ENCODE results near the gene RFPL1. TPM values are rescaled to one million over a fixed set of nuclear protein-coding genes. Genes with fewer than 3 reads are reported as not detected.

RFPL1 gene
- total RNA-seq, 2 experiments from 2014 or later, result not detected

DNA sequence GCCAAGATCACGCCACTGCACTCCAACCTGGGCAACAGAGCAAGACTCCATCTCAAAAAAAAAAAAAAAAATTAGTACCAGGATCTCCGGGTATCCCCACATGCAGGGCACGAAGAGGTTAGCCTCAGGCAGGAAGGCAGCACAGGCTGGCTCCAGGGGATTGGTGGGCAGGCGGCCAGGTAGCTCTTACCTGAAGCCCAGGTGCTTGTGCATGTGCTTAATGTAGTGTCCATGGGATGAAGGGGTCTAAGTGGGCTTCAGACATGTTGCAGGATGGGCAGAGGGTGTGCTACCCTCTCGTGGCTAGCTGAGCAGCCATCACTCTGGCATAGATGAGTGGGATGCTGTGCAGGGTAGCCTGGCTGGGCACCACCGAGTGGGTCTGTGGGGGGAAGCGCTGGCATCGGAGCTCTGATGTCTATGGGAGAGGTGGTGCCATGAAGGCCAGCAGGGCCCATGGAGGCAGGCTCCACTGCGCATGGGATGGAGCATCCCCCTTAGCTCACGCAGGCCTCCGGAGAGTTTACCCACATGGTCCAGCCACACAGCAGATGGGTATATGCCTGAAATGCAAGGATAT, 11.0 kb downstream of the RFPL1 start:
- Mint-ChIP-seq H3K27me3 (no peaks in the 10 kb centered on the region), H3K4me1 (no peaks in the 10 kb centered on the region), H3K36me3 (no peaks in the 10 kb centered on the region), H3K4me3 (no peak overlapping the region), H3K27ac (no peak overlapping the region), H3K9me3 (no peaks in the 10 kb centered on the region)
- DNase-seq (no peak), ATAC-seq (ENCODE audit: low read depth) (no peak)
- POLR2A ChIA-PET, result no interaction called here

GRCh38 chr22:29450222-29450621, 11.8 kb downstream of the RFPL1 start:
- POLR2A ChIA-PET, result no interaction called here
- Mint-ChIP-seq H3K4me3 (no peak overlapping the region), H3K9me3 (no peaks in the 10 kb centered on the region), H3K4me1 (no peaks in the 10 kb centered on the region), H3K36me3 (no peaks in the 10 kb centered on the region), H3K27ac (no peak overlapping the region), H3K27me3 (no peaks in the 10 kb centered on the region)
- DNase-seq (no peak), ATAC-seq (ENCODE audit: low read depth) (no peak)

- DNase-seq, result no peak
- H3K4me1 Mint-ChIP-seq, result no peaks in the 10 kb centered on the region
- H3K27ac Mint-ChIP-seq, result no peak overlapping the region
- no peaks in the 10 kb centered on the region for H3K9me3 Mint-ChIP-seq
- no peaks in the 10 kb centered on the region for H3K36me3 Mint-ChIP-seq
- H3K4me3 Mint-ChIP-seq, result no peak overlapping the region
- POLR2A ChIA-PET, result no interaction called here
- no peaks in the 10 kb centered on the region for H3K27me3 Mint-ChIP-seq
- ATAC-seq (ENCODE audit: low read depth), result no peak
These were observed 13.5 kb downstream of the RFPL1 start for GRCh38 chr22:29451863-29452262.

- ATAC-seq (ENCODE audit: low read depth), result no peak
These were observed 15.9 kb downstream of the RFPL1 start for GRCh38 chr22:29454276-29454675.

DNA sequence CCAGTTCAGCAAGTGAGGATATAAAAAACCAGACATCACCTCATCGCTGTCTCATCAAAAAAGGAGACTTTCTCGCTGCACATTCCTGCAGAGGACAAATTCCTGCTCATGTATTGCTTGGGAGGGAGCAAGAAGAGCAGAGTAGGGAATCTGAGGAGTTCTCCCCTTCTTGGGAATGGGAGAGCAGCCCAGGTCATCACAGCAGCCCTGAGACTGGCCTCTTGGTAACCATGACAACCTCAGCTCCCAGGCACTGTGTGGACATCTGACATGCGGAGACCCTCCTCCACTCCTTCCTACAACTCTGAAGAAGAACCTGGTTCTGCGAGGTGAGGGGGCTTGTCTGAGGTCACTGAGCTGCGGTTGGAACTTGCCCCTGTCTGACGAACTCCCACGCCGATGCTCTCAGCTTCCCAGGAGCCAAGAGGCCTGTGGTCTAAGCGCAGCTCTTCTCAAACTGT, 17.9 kb downstream of the RFPL1 start:
- no peaks in the 10 kb centered on the region for H3K4me1 Mint-ChIP-seq
- H3K9me3 Mint-ChIP-seq, result no peaks in the 10 kb centered on the region
- POLR2A ChIA-PET, result no interaction called here
- H3K36me3 Mint-ChIP-seq, result no peaks in the 10 kb centered on the region
- H3K27ac Mint-ChIP-seq, result no peak overlapping the region
- no peak for ATAC-seq (ENCODE audit: low read depth)
- H3K27me3 Mint-ChIP-seq, result peaks cover 2% of the 10 kb centered on the region
- DNase-seq, result no peak
- H3K4me3 Mint-ChIP-seq, result no peak overlapping the region

More at GRCh38 chr22:29454276-29454675, 15.9 kb downstream of the RFPL1 start:
- peaks cover 2% of the 10 kb centered on the region for H3K27me3 Mint-ChIP-seq
- H3K4me1 Mint-ChIP-seq, result no peaks in the 10 kb centered on the region
- no peak overlapping the region for H3K4me3 Mint-ChIP-seq
- no peaks in the 10 kb centered on the region for H3K9me3 Mint-ChIP-seq
- no peak overlapping the region for H3K27ac Mint-ChIP-seq
- POLR2A ChIA-PET, result no interaction called here
- no peaks in the 10 kb centered on the region for H3K36me3 Mint-ChIP-seq
- DNase-seq, result no peak

DNA sequence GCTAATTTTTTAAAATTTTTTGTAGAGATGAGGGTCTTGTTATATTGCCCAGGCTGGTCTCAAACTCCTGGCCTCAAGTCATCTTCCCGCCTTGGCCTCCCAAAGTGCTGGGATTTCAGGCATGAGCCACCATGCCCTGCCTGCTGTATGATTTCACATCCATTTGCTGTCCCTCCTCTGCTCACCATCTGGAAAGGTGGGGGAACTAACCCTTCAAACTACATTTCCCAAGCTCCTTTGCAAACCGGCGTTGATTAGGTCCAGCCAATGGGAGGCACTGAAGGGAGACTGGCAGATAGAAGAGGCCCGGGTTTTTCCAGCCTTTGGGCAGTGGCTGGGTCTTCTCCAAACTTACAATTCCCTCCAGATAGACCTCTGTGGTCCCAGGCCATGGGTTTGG, 19.3 kb downstream of the RFPL1 start:
- DNase-seq (no peak), ATAC-seq (ENCODE audit: low read depth) (peak; percentile 39)
- POLR2A ChIA-PET, result interaction anchor here (0.6 kb wide), 1 partner anchor 43 kb away, joined by 3 read pairs; no protein-coding TSS in a partner anchor
- Mint-ChIP-seq H3K4me3 (no peak overlapping the region), H3K9me3 (no peaks in the 10 kb centered on the region), H3K4me1 (no peaks in the 10 kb centered on the region), H3K27ac (no peak overlapping the region), H3K36me3 (no peaks in the 10 kb centered on the region), H3K27me3 (peaks cover 2% of the 10 kb centered on the region)

DNA sequence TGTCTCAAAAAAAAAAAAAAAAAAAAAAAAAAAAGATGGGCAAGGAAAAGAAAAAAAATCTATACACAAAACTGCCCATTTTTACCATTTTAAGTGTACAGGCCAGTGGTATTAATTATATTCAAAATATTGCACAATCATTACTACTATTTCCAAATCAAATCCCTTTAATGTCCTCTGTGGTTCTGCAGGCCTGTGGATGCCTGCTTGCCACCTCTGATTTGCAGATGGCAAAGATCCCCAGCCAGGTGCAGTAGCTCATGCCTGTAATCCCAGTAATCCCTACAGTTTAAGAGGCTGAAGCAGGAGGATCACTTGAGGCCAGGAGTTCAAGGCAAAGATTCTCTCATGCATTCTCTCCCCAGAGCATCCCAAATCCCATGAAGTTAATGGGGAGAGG, 20.2 kb downstream of the RFPL1 start:
- Mint-ChIP-seq H3K4me3 (no peak overlapping the region), H3K27ac (no peak overlapping the region), H3K36me3 (no peaks in the 10 kb centered on the region), H3K4me1 (no peaks in the 10 kb centered on the region), H3K9me3 (no peaks in the 10 kb centered on the region), H3K27me3 (peaks cover 2% of the 10 kb centered on the region)
- no peak for DNase-seq
- POLR2A ChIA-PET, result no interaction called here
- no peak for ATAC-seq (ENCODE audit: low read depth)

DNA sequence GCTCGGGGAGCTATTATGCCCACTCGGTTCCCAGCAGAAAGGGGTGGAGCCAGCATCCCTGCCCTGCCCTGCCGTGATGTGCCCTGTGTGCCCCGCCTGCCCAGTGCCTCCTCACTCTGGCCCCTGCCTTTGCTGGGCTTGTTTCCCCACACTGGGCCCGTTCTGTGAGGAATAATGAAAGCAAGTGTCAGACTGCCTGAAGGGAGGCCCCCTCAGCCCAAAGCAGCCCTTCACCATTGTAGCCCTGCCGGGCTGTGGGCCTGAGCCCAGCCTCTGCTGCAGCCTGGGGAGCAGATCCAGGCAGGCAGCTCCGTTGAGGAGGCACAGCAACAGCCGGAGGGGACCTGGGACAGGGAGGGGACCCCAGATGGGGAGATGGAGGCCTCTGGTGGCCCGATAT, 21.4 kb downstream of the RFPL1 start:
- H3K27me3 Mint-ChIP-seq, result peaks cover 2% of the 10 kb centered on the region
- H3K9me3 Mint-ChIP-seq, result no peaks in the 10 kb centered on the region
- no peaks in the 10 kb centered on the region for H3K4me1 Mint-ChIP-seq
- H3K27ac Mint-ChIP-seq, result no peak overlapping the region
- ATAC-seq (ENCODE audit: low read depth) (no peak), DNase-seq (no peak)
- no peaks in the 10 kb centered on the region for H3K36me3 Mint-ChIP-seq
- no peak overlapping the region for H3K4me3 Mint-ChIP-seq
- POLR2A ChIA-PET, result no interaction called here

GRCh38 chr22:29461263-29461662, 22.9 kb downstream of the RFPL1 start:
- Mint-ChIP-seq H3K4me3 (no peak overlapping the region), H3K36me3 (no peaks in the 10 kb centered on the region), H3K27ac (no peak overlapping the region), H3K9me3 (no peaks in the 10 kb centered on the region), H3K27me3 (peaks cover 2% of the 10 kb centered on the region), H3K4me1 (no peaks in the 10 kb centered on the region)
- POLR2A ChIA-PET, result interaction anchor here (0.7 kb wide), 1 partner anchor 1293 kb away, joined by 3 read pairs; no protein-coding TSS in a partner anchor
- DNase-seq, result no peak
- no peak for ATAC-seq (ENCODE audit: low read depth)

GRCh38 chr22:29463629-29464028, 25.2 kb downstream of the RFPL1 start:
- Mint-ChIP-seq H3K4me1 (no peaks in the 10 kb centered on the region), H3K27me3 (peaks cover 8% of the 10 kb centered on the region), H3K4me3 (no peak overlapping the region), H3K36me3 (no peaks in the 10 kb centered on the region), H3K27ac (no peak overlapping the region), H3K9me3 (no peaks in the 10 kb centered on the region)
- DNase-seq, result no peak
- no peak for ATAC-seq (ENCODE audit: low read depth)
- POLR2A ChIA-PET, result no interaction called here

DNA sequence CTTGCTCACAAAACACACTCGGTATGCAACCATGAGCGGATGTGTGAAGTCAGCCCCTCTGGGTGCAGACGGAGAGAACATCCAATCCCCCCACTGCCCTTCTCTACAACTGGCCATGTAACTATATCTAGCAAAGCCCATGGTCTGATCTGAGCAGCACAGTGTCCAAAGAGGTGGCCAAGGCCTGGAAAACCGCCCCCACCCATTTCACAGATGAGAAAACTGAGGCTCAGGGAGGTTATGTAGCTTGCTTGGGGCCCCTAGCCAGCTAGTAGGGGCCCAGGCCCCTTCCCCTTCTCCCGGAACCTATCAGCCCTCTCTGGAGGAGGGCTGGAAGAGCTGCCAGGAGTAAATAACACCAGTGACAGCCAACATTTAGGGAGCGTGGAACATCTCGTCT, 26.2 kb downstream of the RFPL1 start:
- Mint-ChIP-seq H3K4me3 (no peak overlapping the region), H3K27ac (no peak overlapping the region), H3K27me3 (peaks cover 10% of the 10 kb centered on the region), H3K36me3 (no peaks in the 10 kb centered on the region), H3K9me3 (no peaks in the 10 kb centered on the region), H3K4me1 (no peaks in the 10 kb centered on the region)
- no peak for DNase-seq
- ATAC-seq (ENCODE audit: low read depth), result no peak
- POLR2A ChIA-PET, result no interaction called here

DNA sequence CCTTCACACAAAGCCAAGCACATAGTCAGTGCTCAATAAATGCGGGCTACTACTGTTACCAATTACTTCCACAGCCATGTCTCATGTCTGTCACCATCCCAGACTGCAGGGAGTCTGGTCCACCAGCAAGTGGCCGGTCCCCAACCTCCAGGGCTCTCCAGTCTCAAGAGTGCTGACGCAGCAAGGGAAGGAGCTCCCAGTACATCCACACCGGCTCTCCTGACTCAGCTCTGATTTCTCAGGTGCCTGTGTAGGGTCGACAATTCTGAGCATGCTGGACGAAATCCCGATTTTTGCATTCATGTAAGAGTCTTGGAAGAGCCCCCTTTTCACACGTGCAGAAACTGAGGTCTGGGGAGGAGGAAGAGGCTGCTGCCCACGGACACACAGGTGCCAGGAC, 31.4 kb downstream of the RFPL1 start:
- H3K36me3 Mint-ChIP-seq, result no peaks in the 10 kb centered on the region
- H3K4me1 Mint-ChIP-seq, result peaks cover 2% of the 10 kb centered on the region
- H3K27ac Mint-ChIP-seq, result no peak overlapping the region
- POLR2A ChIA-PET, result no interaction called here
- H3K4me3 Mint-ChIP-seq, result peak overlapping the region; percentile 67
- H3K27me3 Mint-ChIP-seq, result peaks cover 31% of the 10 kb centered on the region
- no peaks in the 10 kb centered on the region for H3K9me3 Mint-ChIP-seq
- ATAC-seq (ENCODE audit: low read depth) (no peak), DNase-seq (no peak)

- Mint-ChIP-seq H3K27me3 (peaks cover 31% of the 10 kb centered on the region), H3K4me1 (peaks cover 2% of the 10 kb centered on the region), H3K36me3 (no peaks in the 10 kb centered on the region), H3K9me3 (no peaks in the 10 kb centered on the region), H3K27ac (no peak overlapping the region), H3K4me3 (peak overlapping the region; percentile 67)
- POLR2A ChIA-PET, result no interaction called here
- ATAC-seq (ENCODE audit: low read depth) (peak; percentile 86), DNase-seq (peak; percentile 84)
These were observed 31.9 kb downstream of the RFPL1 start for GRCh38 chr22:29470159-29470855.

GRCh38 chr22:29473001-29473400, 34.6 kb downstream of the RFPL1 start:
- no peak overlapping the region for H3K27ac Mint-ChIP-seq
- POLR2A ChIA-PET, result no interaction called here
- H3K27me3 Mint-ChIP-seq, result peaks cover 40% of the 10 kb centered on the region
- H3K4me1 Mint-ChIP-seq, result peaks cover 2% of the 10 kb centered on the region
- no peaks in the 10 kb centered on the region for H3K9me3 Mint-ChIP-seq
- ATAC-seq (ENCODE audit: low read depth), result no peak
- DNase-seq, result no peak
- no peaks in the 10 kb centered on the region for H3K36me3 Mint-ChIP-seq
- no peak overlapping the region for H3K4me3 Mint-ChIP-seq

Measured in activated naive CD8-positive, alpha-beta T cell treated with anti-CD3 and anti-CD28 coated beads, Interleukin-2, amount 10 ng/mL, durations not matched to agents 7 days and 5 days (primary cell).